ENCODE results near the gene TRABD2B.

Gene TRABD2B

GRCh38 chr1:47794530-47794929 is 202.7 kb downstream of the TRABD2B start:
- DNase-seq (ENCODE audit: low spot score): no peak

DNA sequence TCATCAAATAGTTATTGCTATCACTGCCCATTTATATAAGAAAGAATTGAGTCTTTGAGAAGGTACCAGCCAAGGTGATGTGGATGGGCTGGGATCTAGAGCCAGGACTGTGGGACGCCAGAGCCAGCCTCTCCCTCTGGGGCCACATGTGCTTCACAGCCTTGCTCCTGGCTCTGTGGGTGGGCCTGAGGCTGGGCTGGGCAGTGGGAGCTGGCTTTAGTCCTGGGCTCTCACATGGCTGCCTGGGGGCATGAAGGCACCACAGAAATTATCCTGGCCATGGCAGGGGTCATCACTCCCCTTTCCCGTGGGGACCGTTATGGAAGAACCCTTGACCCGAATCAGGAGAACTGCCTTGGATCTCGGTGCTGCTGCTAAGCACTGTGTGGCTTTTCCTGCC is 203.1 kb downstream of the TRABD2B start:
- DNase-seq (ENCODE audit: low spot score): no peak

DNA sequence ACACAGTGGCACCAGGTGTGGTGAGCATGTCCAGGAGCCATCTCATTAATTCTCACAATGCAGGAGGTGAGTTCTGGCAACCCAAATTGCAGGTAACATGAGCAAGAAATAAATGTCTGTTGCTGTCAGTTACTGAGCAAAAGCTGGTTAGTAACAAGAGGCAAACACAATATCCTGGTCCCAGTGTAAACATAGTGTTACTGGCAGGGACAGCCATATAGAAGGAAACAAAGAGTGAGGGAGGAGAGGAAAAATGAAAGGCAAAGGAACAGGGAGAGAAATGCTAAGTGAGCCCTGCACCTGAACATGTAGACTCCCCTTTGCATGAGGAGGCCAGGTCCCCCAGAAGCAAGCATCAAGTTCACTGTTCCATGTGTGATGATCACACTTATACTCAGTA is 203.6 kb downstream of the TRABD2B start:
- DNase-seq (ENCODE audit: low spot score): no peak

GRCh38 chr1:47792779-47793178 is 204.4 kb downstream of the TRABD2B start:
- no peak for DNase-seq (ENCODE audit: low spot score)

DNA sequence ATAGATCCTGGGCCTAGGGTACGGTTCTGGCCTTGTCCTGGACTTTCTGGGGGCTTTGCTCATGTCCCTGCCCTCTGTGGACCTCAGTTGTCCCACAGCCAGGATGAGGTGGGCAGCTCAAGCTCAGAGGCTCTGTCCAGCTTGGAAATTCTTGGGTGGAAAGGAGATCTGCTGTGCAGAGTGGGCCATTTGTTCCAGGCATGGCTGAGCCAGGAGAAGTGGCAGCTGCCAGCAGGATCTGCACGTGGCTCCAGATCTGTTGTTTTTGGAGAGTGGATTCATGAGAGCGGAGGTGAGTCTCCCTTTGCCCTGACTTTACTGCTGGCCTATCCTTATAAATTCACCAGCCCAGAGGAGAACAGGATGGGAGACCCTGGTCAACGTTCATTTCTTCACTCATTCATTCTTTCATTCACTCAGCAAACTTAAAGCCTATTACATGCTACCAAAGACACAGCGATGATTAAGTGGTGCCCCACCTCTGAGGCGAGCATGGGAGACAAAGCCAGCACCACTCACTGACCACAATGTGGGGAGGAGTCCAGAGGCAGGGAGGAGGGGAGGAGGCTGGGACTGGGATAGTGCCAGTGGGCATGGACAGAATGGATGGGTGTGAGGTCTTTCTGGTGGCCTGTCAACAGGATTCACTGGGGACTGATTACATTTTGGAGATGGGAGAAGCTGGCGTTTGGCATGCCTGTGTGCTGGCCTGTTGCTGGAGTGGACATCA is 205.1 kb downstream of the TRABD2B start:
- DNase-seq (ENCODE audit: low spot score): no peak

- no peak for DNase-seq (ENCODE audit: low spot score)
These were observed 208.4 kb downstream of the TRABD2B start for GRCh38 chr1:47788761-47789160.

DNA sequence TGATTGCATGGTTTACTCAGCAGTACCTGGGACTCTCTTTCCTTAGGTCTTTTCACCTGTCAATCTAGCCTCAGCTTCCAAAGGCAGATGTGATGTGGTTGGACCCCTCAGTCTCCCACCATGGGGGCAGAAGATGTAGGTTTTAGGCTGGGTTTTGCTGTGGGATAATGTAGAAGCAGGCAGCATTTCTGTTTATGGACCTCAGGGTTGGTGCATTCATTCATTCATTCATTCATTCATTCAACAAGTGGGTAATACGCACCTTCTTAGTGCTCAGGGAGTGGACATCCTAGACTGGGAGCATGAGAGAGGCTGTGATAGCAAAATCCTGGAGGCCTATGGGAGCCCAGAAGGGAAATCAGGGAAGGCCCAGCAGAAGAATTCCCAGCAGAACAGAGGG is 209.6 kb downstream of the TRABD2B start:
- DNase-seq (ENCODE audit: low spot score): no peak

GRCh38 chr1:47786316-47786715 is 210.9 kb downstream of the TRABD2B start:
- DNase-seq (ENCODE audit: low spot score): no peak

- DNase-seq (ENCODE audit: low spot score): no peak
These were observed 211.5 kb downstream of the TRABD2B start for GRCh38 chr1:47785561-47786271.

DNA sequence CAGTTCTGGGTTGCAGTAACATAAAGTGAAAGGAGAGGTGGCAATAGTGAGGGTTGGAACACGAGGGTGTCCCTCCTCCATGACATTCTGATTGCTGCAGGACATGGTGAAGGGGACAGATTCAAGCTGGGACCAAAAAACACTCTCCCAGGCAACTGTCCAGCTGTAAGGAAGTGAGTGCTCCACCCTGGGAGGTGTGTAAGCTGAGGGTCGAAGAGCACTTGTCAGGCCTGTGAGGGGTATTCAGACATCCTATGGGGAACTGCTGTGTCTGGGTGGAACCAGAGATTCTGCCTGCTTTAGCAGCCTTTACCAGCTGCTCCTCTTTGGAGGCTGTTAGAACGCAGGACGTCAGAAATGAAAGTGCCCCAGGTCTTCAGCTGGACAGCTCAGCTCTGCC is 212.1 kb downstream of the TRABD2B start:
- no peak for DNase-seq (ENCODE audit: low spot score)

GRCh38 chr1:47784497-47784822 is 212.7 kb downstream of the TRABD2B start:
- no peak for DNase-seq (ENCODE audit: low spot score)

DNA sequence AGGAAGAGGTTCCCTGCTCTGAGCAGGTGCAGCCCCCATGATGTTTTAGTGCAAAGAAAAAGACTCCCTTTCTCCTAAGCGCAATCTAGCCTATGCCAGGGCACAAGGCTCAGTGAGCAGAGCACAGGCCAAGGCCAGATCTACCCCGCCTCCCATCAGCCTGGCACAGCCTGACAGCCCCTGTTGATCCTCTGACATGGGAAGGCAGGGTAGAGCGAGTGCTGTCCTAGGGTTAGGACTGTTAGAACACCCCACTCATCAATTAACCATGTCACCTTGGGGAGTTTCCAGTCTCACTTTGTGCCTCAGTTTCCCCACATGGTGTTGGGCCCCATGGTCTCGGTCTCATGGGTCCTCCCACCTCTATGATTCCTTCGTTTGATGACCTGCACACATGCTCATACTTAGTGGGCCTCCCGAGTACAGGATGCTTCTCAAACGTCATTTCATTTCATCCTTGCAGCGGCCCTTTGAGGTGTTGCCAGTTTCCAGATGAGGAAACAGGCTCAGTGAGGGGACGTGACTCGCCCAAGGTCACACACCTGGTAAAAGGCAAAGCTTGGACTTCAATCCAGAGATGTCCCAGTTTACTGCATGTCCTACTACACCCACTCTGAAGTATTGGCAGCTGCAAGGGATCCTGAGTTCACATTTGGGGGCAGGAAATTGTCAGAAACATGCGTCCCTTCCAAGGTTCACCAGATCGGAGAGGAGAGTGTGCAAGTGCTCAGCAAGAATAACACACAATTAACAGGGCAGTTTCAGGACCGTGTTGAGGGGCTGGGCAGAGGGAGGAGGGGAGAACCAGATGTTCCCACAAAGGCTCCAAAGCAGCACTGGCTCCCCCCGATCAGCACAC is 213.3 kb downstream of the TRABD2B start:
- no peak for DNase-seq (ENCODE audit: low spot score)

GRCh38 chr1:47782414-47783166 is 214.6 kb downstream of the TRABD2B start:
- no peak for DNase-seq (ENCODE audit: low spot score)

DNA sequence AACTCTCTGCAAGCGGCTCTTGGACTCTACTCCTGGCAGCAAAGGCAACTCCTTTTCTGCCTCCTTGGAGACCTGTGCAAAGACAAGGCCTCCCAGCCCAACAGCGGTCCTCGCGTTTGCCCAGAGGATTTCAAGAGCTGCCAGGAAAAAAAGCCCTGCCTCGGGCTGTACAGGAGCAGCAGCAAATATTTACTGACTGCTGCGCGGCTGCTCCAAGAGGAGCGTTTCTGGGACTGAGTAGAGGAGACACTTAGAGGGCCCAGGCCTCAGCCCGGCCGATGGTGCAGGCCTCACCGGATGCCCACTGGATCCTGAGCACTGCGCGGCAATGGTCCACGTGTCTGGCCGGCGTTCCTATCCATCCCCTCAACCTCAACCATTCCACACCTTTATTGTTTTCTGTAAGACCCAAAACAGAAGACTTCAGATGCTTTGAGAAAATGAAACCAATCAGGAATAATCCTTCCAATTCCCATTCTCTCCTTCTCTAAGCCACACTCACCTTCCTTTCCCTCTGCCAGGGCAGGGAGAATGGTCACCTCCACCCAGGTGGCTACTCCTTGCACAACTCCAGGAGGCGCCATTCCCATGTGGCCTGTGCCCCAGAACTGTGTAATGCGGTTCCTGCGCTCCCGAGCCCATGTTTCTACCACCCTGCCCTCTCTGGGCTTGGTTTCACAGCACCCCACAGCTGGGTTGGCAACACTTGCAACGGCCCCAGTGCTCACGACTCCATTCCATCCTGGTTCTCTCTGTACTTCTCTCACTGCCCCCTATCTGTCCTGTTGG is 215.8 kb downstream of the TRABD2B start:
- peak; percentile 24 for DNase-seq (ENCODE audit: low spot score)

DNA sequence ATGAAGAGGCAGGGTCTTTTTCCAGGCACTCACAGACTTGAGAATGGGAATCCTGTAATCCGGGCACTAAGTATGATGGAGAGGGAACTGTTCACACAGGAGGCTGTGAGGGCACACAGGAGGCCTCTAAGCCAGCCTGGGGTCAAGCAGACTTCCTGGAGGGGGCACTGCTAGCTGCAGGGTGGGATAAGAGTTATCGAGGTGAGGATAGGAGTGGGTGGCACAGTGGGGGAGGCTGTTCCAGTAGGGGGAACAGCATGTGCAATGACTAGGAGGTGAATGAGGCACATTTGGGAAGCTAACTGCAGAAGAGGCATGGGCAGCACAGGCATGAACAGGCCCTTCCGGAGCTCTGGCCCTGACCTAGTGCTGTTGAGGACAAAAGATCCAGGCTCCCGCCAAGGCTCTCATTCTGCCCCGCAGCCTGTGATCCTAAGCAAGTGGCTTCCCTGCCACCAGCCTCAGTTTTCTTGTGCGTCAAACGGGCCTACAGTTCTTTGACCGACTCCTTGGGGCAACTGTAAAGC is 216.7 kb downstream of the TRABD2B start:
- no peak for DNase-seq (ENCODE audit: low spot score)

GRCh38 chr1:47779613-47780012 is 217.6 kb downstream of the TRABD2B start:
- no peak for DNase-seq (ENCODE audit: low spot score)

DNA sequence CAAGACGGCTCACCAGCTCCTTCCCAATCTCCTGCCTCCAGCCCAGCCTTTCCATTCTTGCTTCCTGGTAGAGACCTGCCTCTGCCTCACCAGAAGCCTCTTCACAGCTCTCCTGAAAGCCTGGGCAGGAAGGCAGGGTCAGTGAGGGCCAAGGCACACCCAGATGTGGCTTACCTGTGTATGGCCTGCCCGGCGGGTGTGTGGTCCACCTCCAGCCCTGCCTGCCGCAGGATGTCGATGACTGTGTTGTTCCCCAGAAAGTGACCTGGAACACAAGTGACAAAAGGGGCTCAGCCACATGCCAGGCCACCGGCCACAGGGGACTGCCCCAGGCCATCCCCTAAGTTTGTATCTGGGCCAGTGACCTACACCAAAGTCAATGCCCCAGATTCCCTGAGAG is 218.9 kb downstream of the TRABD2B start:
- DNase-seq (ENCODE audit: low spot score): no peak

- no peak for DNase-seq (ENCODE audit: low spot score)
These were observed 219.9 kb downstream of the TRABD2B start for GRCh38 chr1:47777322-47777721.

- no peak for DNase-seq (ENCODE audit: low spot score)
These were observed 220.5 kb downstream of the TRABD2B start for GRCh38 chr1:47776667-47777131.

DNA sequence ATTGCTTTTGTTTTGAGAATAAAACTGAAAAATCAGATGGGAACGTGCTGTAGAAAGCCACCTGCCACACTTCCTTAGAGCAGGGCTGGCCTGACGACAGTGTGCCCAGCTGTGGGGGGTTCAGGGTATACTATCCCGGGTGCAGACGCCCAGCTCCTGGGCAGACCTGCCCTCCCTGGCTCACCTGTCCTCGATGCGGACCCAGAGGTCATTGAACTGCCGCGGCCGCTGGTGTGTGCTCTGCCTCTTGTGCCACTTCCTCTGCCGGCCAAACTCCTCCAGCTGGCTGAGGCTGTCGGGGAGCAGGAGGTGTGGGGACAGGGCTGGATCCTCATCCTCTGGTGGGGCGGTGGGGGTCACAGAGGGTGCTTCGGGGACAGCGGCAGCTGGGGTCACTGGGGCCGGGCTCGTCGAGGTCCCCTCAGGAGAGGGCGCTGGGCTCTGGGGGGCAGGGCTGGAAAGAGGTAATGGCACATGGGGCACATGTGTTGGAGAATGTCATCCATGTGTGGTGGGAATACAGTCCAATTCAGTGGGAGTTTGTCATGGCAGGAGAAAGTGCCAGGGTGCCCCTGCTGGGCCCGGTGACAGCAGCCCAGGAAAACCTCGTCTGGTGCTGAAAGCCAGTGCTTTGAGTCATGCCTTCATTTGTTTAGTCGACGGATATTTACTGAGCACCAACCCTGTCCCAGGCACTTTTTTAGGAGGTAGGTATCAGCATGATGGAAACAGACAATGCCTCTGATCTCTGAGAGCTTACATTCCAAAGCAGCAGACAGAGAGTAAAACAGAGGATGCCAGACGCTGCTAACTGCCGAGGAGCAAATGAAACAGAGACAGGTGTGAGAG is 222.0 kb downstream of the TRABD2B start:
- no peak for DNase-seq (ENCODE audit: low spot score)

All from GM03348 (cell line).